Neural progenitor cell (in vitro differentiated cells): Measurements from ENCODE around the gene PTGR3.

ENCODE experiments used
- CTCF ChIP-seq: fragments of 200-600 bp; sonication (generic); IDR thresholded peaks from 2 replicates; pipeline ENCODE4 v1.5.1; 2017; ENCODE audit warnings: antibody characterized with exemption, mild to moderate bottlenecking
- EZH2 ChIP-seq: fragments of 200-600 bp; sonication (generic); IDR thresholded peaks from 2 replicates; pipeline ENCODE4 v1.6.1; 2017; ENCODE audit warnings: antibody characterized with exemption, mild to moderate bottlenecking, moderate library complexity
- EZH2phosphoT487 ChIP-seq: fragments of 200-600 bp; sonication (generic); IDR thresholded peaks from 2 replicates; pipeline ENCODE4 v1.6.1; 2017; ENCODE audit warnings: antibody characterized with exemption

GRCh38 chr18:75250471-75250821 is 41.5 kb upstream of the PTGR3 start:
- TF ChIP-seq CTCF (no peak), EZH2phosphoT487 (no peak), EZH2 (no peak)
